Stimulated activated CD4-positive, alpha-beta T cell treated with anti-CD3 and anti-CD28 coated beads, Interleukin-1b, Interleukin-23, amount 100 ng/mL, for 4 hours (primary cell): ENCODE measurements around the gene TAMALIN.

Experiments used
- DNase-seq, 2 donors: peaks; one replicate each; pipeline ENCODE4 v3.0.0-alpha.2; 2020; ENCODE audit warnings: low read depth in 2 of 2

The TAMALIN gene

DNA sequence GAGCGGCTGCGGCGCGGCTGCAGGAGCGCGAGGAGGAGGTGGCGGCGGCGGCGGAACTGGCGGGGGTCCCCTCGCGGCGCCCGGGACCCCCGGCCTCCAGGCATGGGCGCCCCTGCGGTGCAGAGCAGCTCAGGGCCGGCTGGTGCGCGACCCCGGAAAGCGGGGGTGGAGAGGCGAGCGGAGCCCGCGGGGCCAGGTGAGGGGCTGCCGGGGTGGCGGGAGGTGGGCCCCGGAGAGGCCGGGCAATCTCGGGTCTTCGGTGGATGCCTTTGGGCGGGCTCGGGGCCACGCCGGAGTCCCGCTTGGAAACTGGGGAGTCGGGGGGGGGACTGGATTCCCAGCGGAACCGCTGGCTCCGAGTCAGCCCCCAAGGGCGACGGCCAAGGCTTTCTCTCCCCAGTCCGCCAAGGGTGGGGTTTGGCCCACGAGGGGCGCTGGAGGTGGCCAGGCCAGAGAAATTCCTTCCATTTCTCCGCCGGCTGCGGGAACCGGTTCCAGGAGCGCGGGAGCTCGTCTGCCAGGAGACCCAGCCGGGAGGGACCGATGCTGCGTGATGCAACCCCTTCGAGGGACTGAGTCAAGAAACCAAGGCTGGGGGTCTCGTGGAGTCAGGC lies 30.6 kb downstream of the TAMALIN start:
- no peak for DNase-seq

DNA sequence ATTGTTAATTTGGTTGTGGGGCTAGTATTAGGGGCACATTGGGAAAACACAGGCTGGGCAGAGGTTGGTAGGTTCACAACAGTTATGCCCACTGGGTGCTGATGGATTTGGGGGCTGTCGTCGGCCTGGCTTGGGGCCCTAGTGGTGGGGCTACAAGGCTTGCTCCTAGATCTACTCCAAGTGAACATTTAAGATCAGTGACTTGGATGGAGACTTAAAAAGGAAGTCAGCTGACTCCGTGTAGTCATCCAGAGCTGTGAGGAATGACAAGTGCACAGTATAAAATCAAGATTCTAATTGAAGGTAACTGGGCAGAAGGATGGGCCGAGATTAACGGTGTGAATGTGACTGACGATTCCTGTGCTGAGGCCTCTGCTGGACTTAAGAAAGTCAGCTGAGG lies 31.7 kb downstream of the TAMALIN start:
- DNase-seq, result no peak

DNA sequence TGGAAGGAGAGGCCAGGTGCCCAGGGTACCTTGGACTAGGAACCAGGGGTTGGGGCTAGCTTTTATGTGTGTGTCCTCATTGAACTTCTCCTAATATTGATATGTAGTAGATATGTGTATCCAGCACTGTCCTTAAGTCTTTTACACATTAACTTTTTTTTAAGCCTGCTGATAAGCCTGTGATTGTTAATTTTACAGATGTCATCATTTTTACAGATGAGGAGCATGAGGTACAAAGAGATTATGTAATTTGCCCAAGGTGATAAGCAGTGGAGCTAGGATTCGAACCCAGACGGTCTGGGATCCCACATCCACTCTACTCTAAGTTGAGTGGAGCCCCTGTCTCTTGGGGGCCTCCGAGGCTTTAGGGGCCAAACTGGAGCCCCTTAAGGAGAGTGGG lies 34.3 kb downstream of the TAMALIN start:
- no peak for DNase-seq

DNA sequence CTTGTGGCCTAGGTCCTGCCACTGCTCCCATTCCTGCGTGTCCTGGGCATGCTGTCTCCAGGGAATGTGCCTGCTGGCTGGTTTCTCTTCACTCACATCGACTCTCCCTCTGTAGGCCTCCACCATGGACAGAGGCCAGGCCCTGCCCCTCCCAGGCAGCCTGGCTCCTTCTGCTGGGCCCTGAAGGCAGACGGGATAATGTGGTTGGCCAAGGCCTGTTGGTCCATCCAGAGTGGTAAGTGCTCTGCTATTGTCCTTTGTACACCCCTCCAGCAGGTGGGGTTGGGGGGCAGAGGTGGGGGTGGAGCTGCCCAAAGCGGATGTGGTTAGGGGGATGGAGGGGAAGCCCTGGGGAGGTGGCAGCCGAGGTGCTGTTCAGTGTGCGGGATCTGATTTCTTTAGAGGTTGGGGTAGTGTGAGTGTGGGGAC lies 35.0 kb downstream of the TAMALIN start:
- no peak for DNase-seq

DNA sequence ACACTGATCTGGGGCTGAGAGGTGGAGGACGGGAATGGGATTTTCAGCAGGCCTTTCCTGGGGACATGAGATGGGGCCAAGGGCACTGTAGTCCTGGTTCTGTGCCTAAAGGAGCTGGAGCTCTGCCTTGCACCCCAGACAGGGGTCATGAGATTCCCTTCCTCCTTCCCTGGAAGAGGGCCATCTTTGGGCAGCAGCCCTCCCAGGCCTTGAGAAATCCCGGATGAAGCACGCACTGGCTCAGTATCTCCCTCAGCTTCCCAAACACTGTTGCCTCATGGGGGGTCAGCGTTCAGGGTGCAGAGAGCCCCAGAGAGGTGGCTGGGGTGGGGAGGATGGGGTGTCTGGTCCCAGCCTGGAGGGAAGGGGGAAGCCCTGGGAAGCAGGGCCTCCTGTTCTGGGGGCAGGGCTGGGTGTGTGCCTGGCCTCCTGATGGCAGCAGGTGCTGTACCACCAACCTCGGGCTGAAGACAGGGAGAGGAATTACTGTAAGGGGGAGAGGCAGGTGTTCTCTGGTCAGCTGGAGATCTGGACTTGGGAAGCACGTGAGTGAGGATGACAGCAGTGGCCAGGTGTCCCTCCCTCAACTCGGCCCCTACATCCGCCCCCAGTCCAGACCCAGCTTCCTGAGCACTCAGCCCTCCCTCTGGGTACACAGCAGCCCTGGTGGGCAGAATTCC lies 36.1 kb downstream of the TAMALIN start:
- no peak for DNase-seq

DNA sequence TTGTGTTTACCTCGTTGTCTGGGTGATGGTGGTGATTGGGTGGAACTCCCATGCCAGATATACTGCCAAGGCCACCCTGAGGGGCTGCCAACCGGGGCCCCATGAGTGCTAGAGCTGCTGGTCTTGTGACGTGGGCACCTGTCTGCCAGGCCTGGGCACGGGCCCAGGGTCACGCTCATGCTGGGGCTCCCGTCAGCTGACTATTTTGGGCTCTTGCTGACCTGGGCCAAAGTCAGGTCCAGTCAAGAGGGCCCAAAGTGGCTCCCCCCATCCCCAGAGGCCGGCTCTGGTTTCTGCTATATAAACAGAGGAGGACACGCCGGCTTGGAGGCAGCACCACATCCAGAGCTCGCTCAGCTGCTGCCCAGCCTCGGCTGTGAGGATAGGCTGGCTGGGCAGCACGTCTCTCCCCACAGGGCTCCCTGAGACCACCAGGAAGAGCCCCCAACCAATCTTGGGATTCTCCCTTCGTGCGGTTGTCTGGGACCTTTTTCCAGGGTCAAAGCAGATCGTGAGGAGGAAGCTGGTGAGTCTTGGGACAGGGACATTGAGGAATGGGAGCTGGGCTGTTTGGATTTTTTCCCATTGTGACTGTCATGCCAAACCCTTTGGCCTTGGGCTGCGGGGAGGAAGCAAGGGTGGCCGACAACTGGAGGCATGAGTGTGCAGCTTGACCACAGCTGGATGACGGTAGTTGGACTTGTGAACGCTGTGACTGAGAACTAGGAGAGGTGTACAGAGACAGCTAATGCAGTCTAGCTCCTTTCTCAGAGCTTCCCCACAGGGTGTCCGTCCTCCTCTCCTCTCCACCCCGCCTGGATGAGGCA lies 36.9 kb downstream of the TAMALIN start:
- no peak for DNase-seq

DNA sequence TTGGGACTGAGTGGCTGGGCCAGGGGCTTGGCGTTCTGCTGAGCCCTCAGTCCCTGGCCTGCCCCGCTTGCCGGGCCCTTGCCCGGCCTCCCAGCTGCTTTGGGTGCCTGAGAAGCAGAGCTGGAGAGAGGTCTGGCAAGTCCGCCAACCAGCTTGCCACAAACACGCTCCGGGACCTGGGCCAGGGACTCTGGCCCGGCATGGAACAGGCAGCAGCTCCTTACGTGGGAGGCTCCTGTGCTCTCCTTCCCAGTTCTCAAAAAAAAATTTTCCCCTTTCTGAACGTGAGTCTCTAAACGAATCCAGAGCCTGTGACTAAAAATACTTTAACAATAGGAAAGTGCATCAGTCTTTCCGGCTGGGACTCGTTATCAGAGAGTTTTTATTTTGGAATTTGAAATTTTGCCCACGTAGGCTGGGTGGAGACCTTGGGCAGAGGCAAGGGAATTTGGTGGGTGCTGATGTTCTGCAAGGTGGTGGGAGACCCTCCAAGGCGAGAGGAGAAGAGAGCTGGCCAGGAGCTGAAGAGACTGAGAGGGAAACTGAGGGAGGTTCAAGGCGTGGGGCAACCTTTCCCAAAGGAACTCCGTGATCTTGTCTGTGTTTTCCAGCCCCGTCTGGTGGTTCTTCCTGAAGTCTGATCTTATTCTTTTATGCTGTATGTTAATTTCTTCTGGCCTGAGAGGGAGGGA lies 37.7 kb downstream of the TAMALIN start:
- DNase-seq, result no peak

DNA sequence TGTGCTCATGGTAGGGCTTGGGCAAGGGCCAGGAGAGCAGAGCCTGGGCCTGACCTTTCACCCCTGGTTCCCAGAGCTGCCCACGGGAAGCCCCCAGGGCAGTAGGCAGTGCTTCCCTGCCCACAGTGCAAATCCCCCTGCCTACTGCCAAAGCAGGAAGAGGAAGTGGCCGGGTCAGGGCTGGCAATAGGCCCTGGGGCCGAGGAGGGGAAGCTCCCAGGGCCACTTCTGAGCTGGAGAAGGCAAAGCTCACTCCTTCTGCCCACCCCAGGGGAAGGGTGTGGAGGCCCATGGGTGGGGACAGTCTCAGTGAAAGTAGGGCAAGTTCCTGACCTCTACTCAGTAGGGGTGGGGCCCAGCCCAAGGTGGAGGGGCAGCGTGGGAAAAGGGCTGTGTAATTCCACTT lies 39.1 kb downstream of the TAMALIN start:
- DNase-seq, result no peak

DNA sequence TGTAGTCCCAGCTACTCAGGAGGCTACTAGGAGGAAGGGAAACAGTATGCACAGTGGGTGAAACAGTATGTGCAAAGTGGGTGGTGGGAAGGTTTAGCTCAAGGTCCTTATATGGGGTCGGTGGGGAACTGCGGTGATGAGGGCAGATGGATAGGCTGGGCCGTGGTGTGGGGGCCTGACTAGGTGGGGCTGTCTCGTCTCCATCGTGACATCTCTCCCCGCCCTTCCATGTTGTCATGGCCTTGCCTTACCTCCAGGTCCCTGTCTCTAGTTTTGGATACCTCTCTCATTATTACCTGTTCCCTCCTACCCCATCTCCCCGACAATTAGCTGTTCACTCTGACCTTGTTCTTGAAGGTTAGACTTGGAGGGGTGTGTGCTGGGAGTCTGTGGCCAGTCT lies 40.1 kb downstream of the TAMALIN start:
- DNase-seq, result no peak

DNA sequence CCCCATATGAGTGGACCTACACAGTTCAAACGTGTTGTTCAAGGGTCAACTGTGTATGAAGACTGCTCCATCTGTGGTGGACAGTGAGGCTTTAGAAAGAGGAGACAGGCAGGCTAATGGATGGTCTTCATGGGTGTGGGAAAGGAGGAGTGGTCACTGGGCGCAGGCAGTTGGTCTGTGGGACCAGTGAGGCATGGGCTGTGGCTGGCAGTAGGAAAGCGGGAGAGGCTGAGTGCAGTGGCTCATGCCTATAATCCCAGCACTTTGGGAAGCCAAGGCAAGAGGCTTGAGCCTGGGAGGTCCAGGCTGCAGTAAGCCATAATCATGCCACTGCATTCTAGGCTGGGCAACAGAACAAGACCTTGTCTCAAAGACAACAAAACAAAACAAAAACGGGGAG lies 42.5 kb downstream of the TAMALIN start:
- DNase-seq, result no peak

DNA sequence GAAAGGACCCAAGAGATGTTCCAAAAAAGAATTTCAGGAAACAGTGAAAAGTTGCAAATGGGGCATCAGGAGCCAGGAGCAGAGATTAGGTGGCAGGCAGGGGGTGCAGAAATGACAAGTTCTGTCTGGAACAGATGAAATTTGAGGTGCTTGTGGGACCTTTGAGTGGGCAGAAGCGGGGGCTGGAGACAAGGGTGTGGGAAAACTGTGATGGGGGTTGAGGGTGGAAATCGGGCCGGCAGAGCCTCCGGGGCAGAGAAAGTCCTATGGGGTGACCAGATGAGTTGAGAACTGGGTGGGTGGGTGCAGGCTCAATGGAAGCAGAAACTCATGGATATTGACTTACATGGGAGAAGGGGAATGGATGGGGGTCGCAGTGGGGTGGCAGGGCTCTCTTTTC lies 42.9 kb downstream of the TAMALIN start:
- DNase-seq, result no peak

DNA sequence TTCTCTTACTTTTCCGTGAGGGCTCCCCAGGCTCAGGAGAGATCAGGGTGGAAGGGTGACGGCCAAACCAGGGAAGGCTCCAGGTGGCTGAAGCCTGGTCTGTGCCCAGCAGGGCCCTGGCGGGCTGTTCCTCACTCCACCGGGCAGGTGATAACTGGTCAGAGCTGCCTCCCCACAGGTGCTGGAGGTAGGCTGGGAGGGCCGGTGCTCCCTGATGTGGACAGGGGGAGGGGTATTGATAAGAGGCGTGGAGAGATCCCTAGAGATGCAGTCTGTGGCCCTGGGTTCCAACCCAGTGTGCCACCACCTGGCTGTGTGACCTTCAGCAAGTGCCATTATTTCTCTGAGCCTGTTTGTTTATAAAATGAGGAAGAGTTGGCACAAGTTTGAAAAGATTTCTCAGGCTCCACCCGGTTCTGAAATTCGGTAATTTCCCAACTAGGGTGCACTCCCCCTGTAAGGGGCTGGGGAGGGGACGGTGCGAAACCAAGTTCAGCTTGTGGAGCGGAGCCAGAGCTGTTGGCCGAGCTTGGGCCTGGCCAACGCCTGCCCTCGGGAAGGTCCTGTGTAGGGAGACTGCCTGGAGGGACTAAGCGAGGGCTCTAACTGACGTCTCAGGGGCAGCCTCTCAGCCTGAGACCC lies 43.5 kb downstream of the TAMALIN start:
- DNase-seq, result no peak

DNA sequence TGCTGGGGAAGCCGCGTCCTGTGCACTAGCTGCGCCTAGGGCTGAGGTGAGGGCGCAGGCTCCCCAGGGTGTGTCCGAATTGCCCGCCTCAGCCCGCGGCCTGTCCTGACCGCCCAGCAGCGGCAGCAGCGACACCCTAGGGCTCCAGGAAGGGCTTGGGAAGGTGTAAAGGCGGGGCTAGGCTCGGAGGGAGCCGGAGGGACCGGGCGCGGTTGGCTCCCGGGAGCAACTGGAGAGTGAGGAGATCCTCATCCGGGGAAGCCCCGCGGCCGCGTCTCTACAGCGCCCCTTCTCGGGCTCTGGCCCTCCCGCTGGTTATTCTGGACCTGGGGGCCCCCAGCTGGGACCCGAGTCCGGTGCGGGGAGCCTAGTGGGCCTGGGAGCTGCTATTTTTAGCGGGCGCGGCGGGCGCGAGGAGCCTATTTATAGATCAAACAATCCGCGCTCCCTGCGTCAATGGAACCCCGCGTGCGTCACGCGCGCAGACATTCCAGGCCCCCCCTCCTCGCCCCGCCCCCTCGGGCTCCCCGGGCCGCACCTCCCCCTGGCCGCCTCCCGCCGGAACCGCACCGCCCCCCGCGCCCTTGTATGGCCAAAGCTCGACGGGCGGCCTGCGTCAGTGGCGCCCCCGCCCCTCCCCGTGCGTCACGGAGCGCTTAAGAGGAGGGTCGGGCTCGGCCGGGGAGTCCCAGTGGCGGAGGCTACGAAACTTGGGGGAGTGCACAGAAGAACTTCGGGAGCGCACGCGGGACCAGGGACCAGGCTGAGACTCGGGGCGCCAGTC lies 44.2 kb downstream of the TAMALIN start, which contains the start of gene NR4A1:
Gene NR4A1 (plus strand): TSS at position 685 of the 784 bp plus-strand sequence. CDS start 2,887 bp downstream, outside the sequence.
- peak; percentile 99 to 100 for DNase-seq

DNA sequence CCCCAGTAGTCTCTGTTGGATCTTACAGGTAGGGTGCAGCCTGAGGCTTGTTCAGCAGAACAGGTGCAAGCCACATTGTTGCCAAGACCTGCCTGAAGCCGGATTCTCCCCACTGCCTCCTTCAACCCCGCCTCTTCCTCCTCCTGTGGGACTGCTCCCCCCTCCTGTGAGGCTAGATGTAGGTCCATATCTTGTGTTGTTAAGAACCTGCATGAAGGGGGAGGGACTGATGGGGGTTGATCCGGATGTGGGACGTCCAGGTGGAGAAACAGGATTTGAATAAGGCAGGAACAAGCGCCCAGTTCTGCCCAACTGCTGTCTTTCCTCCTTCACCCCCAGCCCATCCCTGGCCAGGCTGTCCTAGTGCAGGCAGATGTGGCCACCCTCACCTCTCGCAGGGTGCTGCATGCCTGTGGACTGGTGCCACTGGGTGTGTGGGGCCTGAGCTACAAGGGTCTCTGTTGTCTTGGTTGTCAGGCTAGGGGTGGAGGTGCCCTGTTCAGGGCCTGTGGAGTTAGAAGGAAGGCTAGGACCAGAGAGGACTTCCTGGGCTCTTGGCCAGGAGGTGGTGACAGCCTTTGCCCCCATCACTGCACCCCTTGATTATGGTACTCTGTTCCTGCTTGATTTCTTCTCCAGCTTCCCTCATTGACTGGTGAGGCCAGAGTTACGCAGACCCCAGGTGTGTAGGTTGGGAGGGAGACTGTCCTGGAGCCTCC lies 45.9 kb downstream of the TAMALIN start:
- DNase-seq, result no peak

DNA sequence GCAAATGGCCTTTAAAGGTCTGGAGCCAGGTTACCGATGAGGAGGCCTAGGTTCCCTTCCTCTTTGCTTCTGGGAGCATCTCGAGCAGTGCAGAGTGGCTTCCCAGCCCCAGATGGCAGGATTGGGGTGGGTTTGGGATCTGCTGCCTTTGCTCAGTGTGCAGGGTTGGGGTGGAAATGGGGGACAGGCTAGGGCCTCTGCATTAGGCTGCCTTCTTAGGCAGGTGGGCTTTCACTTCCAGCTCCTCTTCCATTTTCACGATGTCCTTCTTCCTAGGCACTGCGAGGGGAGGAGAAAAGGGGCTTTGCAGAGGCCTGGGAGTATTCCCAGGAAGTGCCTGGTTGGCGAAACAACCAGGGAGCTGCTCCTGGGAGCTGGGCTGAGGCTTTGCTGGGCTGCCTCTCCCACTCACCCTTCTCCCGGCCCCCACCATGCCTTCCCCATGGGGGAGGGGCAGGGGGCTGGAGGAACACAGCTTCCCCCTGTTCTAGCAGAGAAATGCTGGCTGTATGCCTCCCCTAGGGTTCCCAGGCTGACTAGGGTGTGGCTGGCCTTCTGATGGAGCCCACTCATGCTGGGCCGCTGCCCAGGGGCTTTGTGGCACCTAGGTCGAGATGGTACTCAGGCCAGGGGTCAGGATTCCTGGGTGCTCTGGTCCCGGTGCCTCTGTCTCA lies 46.9 kb downstream of the TAMALIN start:
- no peak for DNase-seq

DNA sequence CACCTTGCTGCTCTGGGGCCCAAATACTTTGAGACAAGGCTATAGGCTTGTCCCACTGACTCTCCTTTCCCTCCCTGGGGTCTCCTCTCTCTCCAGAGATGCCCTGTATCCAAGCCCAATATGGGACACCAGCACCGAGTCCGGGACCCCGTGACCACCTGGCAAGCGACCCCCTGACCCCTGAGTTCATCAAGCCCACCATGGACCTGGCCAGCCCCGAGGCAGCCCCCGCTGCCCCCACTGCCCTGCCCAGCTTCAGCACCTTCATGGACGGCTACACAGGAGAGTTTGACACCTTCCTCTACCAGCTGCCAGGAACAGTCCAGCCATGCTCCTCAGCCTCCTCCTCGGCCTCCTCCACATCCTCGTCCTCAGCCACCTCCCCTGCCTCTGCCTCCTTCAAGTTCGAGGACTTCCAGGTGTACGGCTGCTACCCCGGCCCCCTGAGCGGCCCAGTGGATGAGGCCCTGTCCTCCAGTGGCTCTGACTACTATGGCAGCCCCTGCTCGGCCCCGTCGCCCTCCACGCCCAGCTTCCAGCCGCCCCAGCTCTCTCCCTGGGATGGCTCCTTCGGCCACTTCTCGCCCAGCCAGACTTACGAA lies 47.6 kb downstream of the TAMALIN start:
- no peak for DNase-seq

DNA sequence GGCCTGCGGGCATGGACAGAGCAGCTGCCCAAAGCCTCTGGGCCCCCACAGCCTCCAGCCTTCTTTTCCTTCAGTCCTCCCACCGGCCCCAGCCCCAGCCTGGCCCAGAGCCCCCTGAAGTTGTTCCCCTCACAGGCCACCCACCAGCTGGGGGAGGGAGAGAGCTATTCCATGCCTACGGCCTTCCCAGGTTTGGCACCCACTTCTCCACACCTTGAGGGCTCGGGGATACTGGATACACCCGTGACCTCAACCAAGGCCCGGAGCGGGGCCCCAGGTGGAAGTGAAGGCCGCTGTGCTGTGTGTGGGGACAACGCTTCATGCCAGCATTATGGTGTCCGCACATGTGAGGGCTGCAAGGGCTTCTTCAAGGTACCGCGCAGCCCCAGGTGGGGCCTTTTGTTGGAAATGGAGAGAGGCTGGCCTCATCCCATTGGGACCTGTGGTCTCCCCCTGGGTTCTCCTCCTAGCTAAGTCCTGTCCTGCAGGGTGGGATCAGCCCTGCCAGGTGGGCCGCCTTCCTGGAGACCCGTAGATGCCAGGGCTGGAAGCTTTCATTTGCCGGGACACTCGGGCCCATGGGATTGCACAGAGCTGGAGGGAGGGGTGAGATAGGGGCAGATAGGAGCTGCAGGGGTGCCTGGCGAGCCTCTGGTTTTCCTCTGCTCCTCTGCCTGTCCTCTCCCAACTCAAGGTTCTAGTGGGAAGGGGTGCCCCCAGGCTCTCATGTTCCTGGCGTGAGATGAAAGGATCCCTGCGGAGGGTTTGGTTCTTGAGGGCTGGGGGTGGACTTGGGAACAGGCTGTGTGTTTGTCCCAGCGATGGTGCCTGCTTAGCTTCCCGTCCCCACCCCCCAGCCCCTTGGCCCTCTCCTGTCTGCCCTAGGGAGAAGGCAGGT lies 48.3 kb downstream of the TAMALIN start:
- no peak for DNase-seq
